Neuronal stem cell (in vitro differentiated cells): ENCODE data around the gene CENPP.
"Not testable (repeated sequence)": the region's sequence is repeated elsewhere in the genome, so short reads cannot be mapped to it uniquely, and the experiment has no call there.

ENCODE experiments used
- DNase-seq: peaks from one replicate; pipeline ENCODE4 v3.0.0-alpha.2; 2013; ENCODE audit warnings: low spot score
- H2AFZ ChIP-seq: one replicate; pipeline ENCODE4 v1.6.1; 2013; ENCODE audit warnings: mild to moderate bottlenecking, low read length, inconsistent platforms
- H2AK5ac ChIP-seq: 2 replicates; pipeline ENCODE4 v1.6.1; 2013; ENCODE audit warnings: low read depth, mild to moderate bottlenecking, inconsistent platforms, low read length, moderate library complexity, mixed read lengths
- H2BK120ac ChIP-seq: 2 replicates; pipeline ENCODE4 v1.6.1; 2013; ENCODE audit warnings: low read depth, mild to moderate bottlenecking, inconsistent platforms, low read length, moderate library complexity, mixed read lengths
- H2BK12ac ChIP-seq: one replicate; pipeline ENCODE4 v1.6.1; 2013; ENCODE audit warnings: low read length, inconsistent platforms
- H2BK15ac ChIP-seq: 2 replicates; pipeline ENCODE4 v1.6.1; 2013; ENCODE audit warnings: mild to moderate bottlenecking, low read length, inconsistent platforms, mixed read lengths
- H2BK5ac ChIP-seq: one replicate; pipeline ENCODE4 v1.6.1; 2013; ENCODE audit warnings: inconsistent platforms, mild to moderate bottlenecking, low read length, moderate library complexity
- H3K14ac ChIP-seq: one replicate; pipeline ENCODE4 v1.6.1; 2013; ENCODE audit warnings: low read length, inconsistent platforms
- H3K18ac ChIP-seq: 2 replicates; pipeline ENCODE4 v1.6.1; 2013; ENCODE audit warnings: low read length, inconsistent platforms
- H3K23ac ChIP-seq: 2 replicates; pipeline ENCODE4 v1.6.1; 2013; ENCODE audit warnings: low read depth, mild to moderate bottlenecking, mixed read lengths, low read length, inconsistent platforms; ENCODE audit not compliant: poor library complexity
- H3K27ac ChIP-seq: replicated peaks from 3 replicates; pipeline ENCODE4 v1.5.1; 2013; ENCODE audit warnings: low read length, inconsistent platforms
- H3K27me3 ChIP-seq, 3 experiments: 2 replicates each; pipeline ENCODE4 v1.6.1; 2013; ENCODE audit warnings: low read length in 3 of 3, mild to moderate bottlenecking in 2 of 3, inconsistent platforms in 1 of 3, low read depth in 1 of 3, mixed read lengths in 1 of 3, moderate library complexity in 1 of 3; ENCODE audit not compliant: control insufficient read depth in 3 of 3, insufficient read depth in 3 of 3
- H3K36me3 ChIP-seq, 2 donors: replicated peaks in 1 of 2; 2 replicates each; pipeline ENCODE4 v1.6.1; 2013; ENCODE audit warnings: low read length in 2 of 2; ENCODE audit not compliant: control insufficient read depth in 2 of 2, insufficient read depth in 2 of 2
- H3K4ac ChIP-seq: 2 replicates; pipeline ENCODE4 v1.6.1; 2013; ENCODE audit warnings: inconsistent platforms, mild to moderate bottlenecking, low read length, moderate library complexity
- H3K4me1 ChIP-seq, 2 donors: 1 replicate in 1 of 2; 2 replicates in 1 of 2; pipeline ENCODE4 v1.6.1; 2013; ENCODE audit warnings: low read length in 2 of 2, low read depth in 1 of 2; ENCODE audit not compliant: control insufficient read depth in 2 of 2, insufficient read depth in 1 of 2
- H3K4me2 ChIP-seq: one replicate; pipeline ENCODE4 v1.6.1; 2013; ENCODE audit warnings: mild to moderate bottlenecking, low read length, inconsistent platforms; ENCODE audit not compliant: insufficient read depth, poor library complexity, severe bottlenecking
- H3K4me3 ChIP-seq, 2 donors: 2 replicates each; pipeline ENCODE4 v1.5.1; 2013; ENCODE audit warnings: low read length in 2 of 2, mild to moderate bottlenecking in 2 of 2, inconsistent platforms in 1 of 2, moderate library complexity in 1 of 2
- H3K79me1 ChIP-seq: one replicate; pipeline ENCODE4 v1.6.1; 2013; ENCODE audit warnings: low read depth, mild to moderate bottlenecking, inconsistent platforms, low read length, moderate library complexity
- H3K9ac ChIP-seq: one replicate; pipeline ENCODE4 v1.6.1; 2013; ENCODE audit warnings: mild to moderate bottlenecking, low read depth, low read length, inconsistent platforms; ENCODE audit not compliant: poor library complexity
- H3K9me3 ChIP-seq, 2 donors: replicated peaks in 1 of 2; 2 replicates each; pipeline versions ENCODE3 to v1.6.1; 2013; ENCODE audit warnings: low read length in 2 of 2, mild to moderate bottlenecking in 2 of 2, inconsistent platforms in 1 of 2, low read depth in 1 of 2, mixed read lengths in 1 of 2, moderate library complexity in 1 of 2; ENCODE audit not compliant: control insufficient read depth in 2 of 2, insufficient read depth in 1 of 2
- H4K8ac ChIP-seq: one replicate; pipeline ENCODE4 v1.6.1; 2013; ENCODE audit warnings: low read depth, mild to moderate bottlenecking, inconsistent platforms, low read length, moderate library complexity
- H4K91ac ChIP-seq: one replicate; pipeline ENCODE4 v1.6.1; 2013; ENCODE audit warnings: low read length, low read depth, mild to moderate bottlenecking, inconsistent platforms; ENCODE audit not compliant: poor library complexity
- WGBS, 2 donors: extraction: QIAGEN DNeasy Blood & Tissue Kit; methylation state at CpG; one replicate each; pipeline ENCODE4 v1.1.7; 2013; ENCODE audit warnings: missing lambda C conversion rate in 2 of 2, mixed read lengths in 1 of 2; ENCODE audit not compliant: insufficient read length in 2 of 2, insufficient replicate concordance in 1 of 2; ENCODE audit errors: extremely low coverage in 2 of 2; 5-methylcytosine and 5-hydroxymethylcytosine counted together

Gene CENPP

DNA sequence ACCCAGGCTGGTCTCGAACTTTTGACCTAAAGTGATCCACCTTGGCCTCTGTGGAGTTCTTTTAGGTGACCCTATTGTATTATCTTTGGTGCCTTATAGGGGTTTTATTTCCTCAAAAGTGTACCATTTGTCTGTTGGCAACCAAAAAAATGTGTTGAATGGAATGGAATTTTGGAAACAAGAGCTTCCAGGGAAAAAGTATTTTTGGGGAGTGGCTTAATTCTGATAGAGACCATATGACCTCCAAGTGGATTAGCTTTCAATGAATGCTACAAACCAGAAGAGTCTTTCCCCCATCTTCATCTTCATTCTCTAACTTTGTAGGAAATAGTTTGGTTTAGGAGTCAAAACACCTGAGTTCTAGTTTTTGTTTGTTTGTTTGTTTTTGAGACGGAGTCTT lies 82.1 kb downstream of the CENPP start:
- no peak overlapping the region for H3K18ac ChIP-seq
- no peak overlapping the region for H3K4me2 ChIP-seq
- H3K14ac ChIP-seq = no peak overlapping the region
- no peaks in the 10 kb centered on the region for H3K27me3 ChIP-seq
- H4K8ac ChIP-seq = no peak overlapping the region
- H2BK120ac ChIP-seq = no peak overlapping the region
- no CpG with 5 or more reads among the region's 2 CpGs for WGBS, 2 donors
- H3K79me1 ChIP-seq = no peaks in the 10 kb centered on the region
- H3K9me3 ChIP-seq = no peaks in the 10 kb centered on the region
- no peak for DNase-seq
- H3K4me3 ChIP-seq = no peak overlapping the region
- no peak overlapping the region for H2BK5ac ChIP-seq
- no peak overlapping the region for H3K23ac ChIP-seq
- H3K4ac ChIP-seq = no peak overlapping the region
- H4K91ac ChIP-seq = no peak overlapping the region
- H2BK15ac ChIP-seq = no peak overlapping the region
- H3K36me3 ChIP-seq = no peaks in the 10 kb centered on the region
- H3K9ac ChIP-seq = no peak overlapping the region
- H2BK12ac ChIP-seq = no peak overlapping the region
- H3K27ac ChIP-seq = no peak overlapping the region
- H2AK5ac ChIP-seq = no peak overlapping the region
- H2AFZ ChIP-seq = no peak overlapping the region
- H3K4me1 ChIP-seq = peaks cover 0 to 6% of the 10 kb centered on the region in 2 donors

DNA sequence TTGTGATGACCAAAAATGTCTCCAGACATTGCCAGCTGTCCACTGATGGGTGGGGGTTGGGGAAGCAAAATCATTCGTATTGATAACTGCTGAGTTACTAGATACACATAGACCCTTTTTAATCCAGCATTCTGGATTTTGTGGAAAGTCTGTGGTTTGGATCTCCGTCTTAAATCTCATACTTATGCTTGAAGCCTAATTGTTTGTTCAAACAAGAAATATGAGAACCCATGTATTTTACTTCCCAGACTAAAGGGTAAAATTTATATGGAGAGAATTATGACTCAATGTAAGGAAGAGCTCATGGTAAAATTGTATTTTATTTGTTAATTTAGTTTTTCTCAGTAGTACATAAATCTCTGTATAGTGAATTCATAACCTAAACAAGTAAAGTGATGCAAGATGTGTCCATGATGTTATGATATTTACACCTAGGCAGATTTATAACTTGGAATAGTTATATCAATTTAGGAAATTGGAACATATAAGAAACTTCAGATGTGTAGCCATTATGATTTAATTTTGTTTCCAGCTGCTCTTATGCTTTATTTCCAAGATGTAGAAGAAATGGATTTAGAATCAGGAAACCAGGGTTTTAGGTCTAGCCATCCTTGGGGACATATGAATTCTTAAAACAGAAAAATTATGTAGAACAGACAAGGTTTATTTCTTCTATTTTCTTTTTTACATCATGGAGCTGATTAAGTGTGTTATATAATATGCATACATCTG lies 83.2 kb downstream of the CENPP start:
- Histone ChIP-seq H2BK12ac (no peak overlapping the region), H3K14ac (no peak overlapping the region), H3K9ac (no peak overlapping the region), H3K4me1 (peaks cover 0 to 6% of the 10 kb centered on the region in 2 donors), H2AFZ (no peak overlapping the region), H2BK5ac (no peak overlapping the region), H3K23ac (no peak overlapping the region), H2AK5ac (no peak overlapping the region), H2BK15ac (no peak overlapping the region), H3K4ac (no peak overlapping the region), H3K18ac (no peak overlapping the region), H4K91ac (no peak overlapping the region), H3K27me3 (no peaks in the 10 kb centered on the region), H3K36me3 (no peaks in the 10 kb centered on the region), H3K27ac (no peak overlapping the region), H4K8ac (no peak overlapping the region), H3K4me3 (no peak overlapping the region), H2BK120ac (no peak overlapping the region), H3K79me1 (no peaks in the 10 kb centered on the region), H3K4me2 (no peak overlapping the region), H3K9me3 (no peaks in the 10 kb centered on the region)
- no CpG with 5 or more reads among the region's 2 CpGs for WGBS, 2 donors
- no peak for DNase-seq

DNA sequence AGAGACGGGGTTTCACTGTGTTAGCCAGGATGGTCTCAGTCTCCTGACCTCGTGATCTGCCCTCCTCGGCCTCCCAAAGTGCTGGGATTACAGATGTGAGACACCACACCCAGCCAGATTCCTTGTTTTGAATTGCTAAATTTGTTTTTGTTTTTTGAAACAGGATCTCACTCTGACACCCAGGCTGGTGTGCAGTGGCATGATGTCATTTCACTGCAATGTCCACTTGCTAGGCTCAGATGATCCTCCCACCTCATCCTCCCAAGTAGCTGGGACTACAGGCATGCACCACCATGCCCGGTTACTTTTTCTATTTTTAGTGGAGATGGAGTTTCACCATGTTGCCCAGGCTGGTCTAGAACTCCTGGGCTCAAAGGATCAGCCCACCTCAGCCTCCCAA lies 85.4 kb downstream of the CENPP start:
- H3K27me3 ChIP-seq, H2BK120ac ChIP-seq, H2BK15ac ChIP-seq, H3K4ac ChIP-seq, H3K14ac ChIP-seq, H3K27ac ChIP-seq, H3K36me3 ChIP-seq, H3K18ac ChIP-seq, H3K4me3 ChIP-seq, H3K4me1 ChIP-seq, H4K91ac ChIP-seq, H3K9ac ChIP-seq, H3K23ac ChIP-seq, H2BK5ac ChIP-seq, H3K4me2 ChIP-seq, H2AFZ ChIP-seq, DNase-seq, H2BK12ac ChIP-seq, H4K8ac ChIP-seq, H3K9me3 ChIP-seq, H2AK5ac ChIP-seq, H3K79me1 ChIP-seq: not testable (repeated sequence)
- WGBS, 2 donors = no CpG with 5 or more reads among the region's 4 CpGs

DNA sequence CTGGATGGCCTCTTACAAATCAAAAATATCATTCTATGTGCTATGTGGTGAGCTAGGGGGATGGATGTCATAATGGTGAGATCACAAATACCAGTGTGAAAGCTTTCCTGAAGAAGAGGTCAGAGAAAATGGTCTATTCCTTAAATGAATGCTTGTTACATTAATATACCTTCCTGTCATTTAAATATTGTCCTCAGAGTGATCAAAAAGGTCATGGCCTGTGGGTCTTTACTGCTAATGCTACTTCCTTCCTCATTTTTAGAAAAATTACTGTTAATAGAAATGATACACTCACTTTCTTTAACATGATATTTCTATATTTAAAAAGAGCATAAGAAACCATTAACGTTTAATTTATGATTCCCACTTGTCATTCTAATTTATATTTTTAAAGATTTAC lies 88.8 kb downstream of the CENPP start:
- H3K79me1 ChIP-seq = no peaks in the 10 kb centered on the region
- no peak overlapping the region for H2BK12ac ChIP-seq
- H3K9me3 ChIP-seq = no peaks in the 10 kb centered on the region
- no peaks in the 10 kb centered on the region for H3K27me3 ChIP-seq
- no peak overlapping the region for H2BK120ac ChIP-seq
- H2BK5ac ChIP-seq = no peak overlapping the region
- H2AFZ ChIP-seq = no peak overlapping the region
- no peak overlapping the region for H3K18ac ChIP-seq
- H3K4me1 ChIP-seq = no peaks in the 10 kb centered on the region
- no CpG with 5 or more reads among the region's 1 CpG for WGBS, 2 donors
- H3K4ac ChIP-seq = no peak overlapping the region
- H3K4me2 ChIP-seq = no peak overlapping the region
- H3K36me3 ChIP-seq = no peaks in the 10 kb centered on the region
- no peak overlapping the region for H3K4me3 ChIP-seq
- H3K9ac ChIP-seq = no peak overlapping the region
- no peak overlapping the region for H2AK5ac ChIP-seq
- no peak overlapping the region for H4K91ac ChIP-seq
- no peak overlapping the region for H3K23ac ChIP-seq
- no peak overlapping the region for H3K27ac ChIP-seq
- no peak overlapping the region for H2BK15ac ChIP-seq
- DNase-seq = no peak
- no peak overlapping the region for H3K14ac ChIP-seq
- H4K8ac ChIP-seq = no peak overlapping the region
